HL-60 (cell line): ENCODE data around the gene NAALADL2.

Experiments
- CTCF ChIP-seq: IDR thresholded peaks from one replicate; pipeline ENCODE4 v1.5.1; 2011; ENCODE audit warnings: low read length, control low read depth, inconsistent platforms; ENCODE audit not compliant: insufficient read depth
- POLR2AphosphoS5 ChIP-seq: IDR thresholded peaks from 2 replicates; pipeline ENCODE4 v1.6.1; 2012; ENCODE audit warnings: low read depth

DNA sequence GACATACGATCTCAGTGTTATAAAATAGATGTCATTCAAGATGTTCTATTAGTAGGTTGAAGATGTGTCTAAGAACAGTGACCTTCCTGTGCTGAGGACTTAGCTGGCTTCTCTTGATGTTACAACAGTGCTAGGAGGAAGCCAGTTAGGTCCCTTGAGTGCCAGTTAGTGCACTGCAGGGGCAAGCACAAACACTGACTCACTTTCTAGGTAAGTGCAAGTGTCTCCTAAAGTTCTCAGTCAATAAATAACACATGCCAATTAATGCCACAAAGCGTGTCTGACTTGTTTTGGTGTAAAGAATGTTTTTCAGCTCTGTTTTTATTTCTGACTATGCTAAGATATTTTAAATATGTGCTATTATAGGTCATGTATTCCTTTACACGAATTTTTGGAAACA, 211.8 kb downstream of the NAALADL2 start:
- TF ChIP-seq CTCF = no peak
- no peak for TF ChIP-seq POLR2AphosphoS5
